Measurements from ENCODE around the gene CNOT11. TPM values are rescaled to one million over a fixed set of nuclear protein-coding genes. Genes with fewer than 3 reads are reported as not detected.

The CNOT11 gene
- total RNA-seq, 2 experiments from 2014 or later = 39.4 to 46.8 TPM

DNA sequence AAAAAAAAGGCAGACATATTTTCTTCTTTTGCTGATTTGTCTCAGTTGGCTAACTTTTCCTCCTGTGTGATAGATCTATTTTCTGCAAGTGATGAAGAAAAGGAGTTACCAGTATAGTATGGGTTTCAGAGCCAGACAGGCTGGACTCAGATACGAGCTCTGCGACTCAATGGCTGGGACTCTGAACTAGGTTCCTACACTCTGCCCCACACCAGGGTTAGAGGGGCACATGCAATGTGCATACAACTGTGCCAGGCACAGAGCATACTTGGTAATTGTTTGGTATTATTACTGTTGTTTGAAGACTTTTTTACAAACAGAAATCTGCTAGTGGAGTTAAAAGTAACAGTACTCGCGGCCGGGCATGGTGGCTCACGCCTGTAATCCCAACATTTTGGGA is 34.0 kb downstream of the CNOT11 start:
- Histone ChIP-seq H3K4me3 (ENCODE audit: low read length) (no peak overlapping the region), H3K27me3 (ENCODE audit: control insufficient read depth in 1 of 2, insufficient read depth in 2 of 2, low read length in 2 of 2) (no peaks in the 10 kb centered on the region), H3K27ac (ENCODE audit: low read depth in 1 of 2, low read length in 2 of 2) (no peak overlapping the region), H3K36me3 (ENCODE audit: insufficient read depth, low read length) (peaks cover 89% of the 10 kb centered on the region), H3K9me3 (ENCODE audit: control insufficient read depth in 1 of 2, insufficient read depth in 1 of 2, low read length in 2 of 2) (no peaks in the 10 kb centered on the region), H3K4me1 (ENCODE audit: insufficient read depth, low read length) (peaks cover 13% of the 10 kb centered on the region)
- no peak for DNase-seq
- POLR2A ChIA-PET = interaction anchor here (0.7 to 1.5 kb wide), 3 partner anchors 13 to 42 kb away, joined by 3 to 6 read pairs (median 3); no protein-coding TSS in a partner anchor
- CTCF ChIA-PET = no interaction called here
- intact Hi-C loops (cut with DNase I, micrococcal nuclease) = no loop called here
- no peak for ATAC-seq (ENCODE audit: poor library complexity)
- Mint-ChIP-seq H3K4me1 (ENCODE audit: low read depth) (peaks cover 50% of the 10 kb centered on the region), H3K36me3 (ENCODE audit: low read depth) (peaks cover 91% of the 10 kb centered on the region), H3K4me3 (no peak overlapping the region), H3K27me3 (no peaks in the 10 kb centered on the region), H3K9me3 (no peaks in the 10 kb centered on the region), H3K27ac (peak overlapping the region; percentile 51)
- TF ChIP-seq, protein P1, sequence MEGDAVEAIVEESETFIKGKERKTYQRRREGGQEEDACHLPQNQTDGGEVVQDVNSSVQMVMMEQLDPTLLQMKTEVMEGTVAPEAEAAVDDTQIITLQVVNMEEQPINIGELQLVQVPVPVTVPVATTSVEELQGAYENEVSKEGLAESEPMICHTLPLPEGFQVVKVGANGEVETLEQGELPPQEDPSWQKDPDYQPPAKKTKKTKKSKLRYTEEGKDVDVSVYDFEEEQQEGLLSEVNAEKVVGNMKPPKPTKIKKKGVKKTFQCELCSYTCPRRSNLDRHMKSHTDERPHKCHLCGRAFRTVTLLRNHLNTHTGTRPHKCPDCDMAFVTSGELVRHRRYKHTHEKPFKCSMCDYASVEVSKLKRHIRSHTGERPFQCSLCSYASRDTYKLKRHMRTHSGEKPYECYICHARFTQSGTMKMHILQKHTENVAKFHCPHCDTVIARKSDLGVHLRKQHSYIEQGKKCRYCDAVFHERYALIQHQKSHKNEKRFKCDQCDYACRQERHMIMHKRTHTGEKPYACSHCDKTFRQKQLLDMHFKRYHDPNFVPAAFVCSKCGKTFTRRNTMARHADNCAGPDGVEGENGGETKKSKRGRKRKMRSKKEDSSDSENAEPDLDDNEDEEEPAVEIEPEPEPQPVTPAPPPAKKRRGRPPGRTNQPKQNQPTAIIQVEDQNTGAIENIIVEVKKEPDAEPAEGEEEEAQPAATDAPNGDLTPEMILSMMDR (IDR thresholded peaks at IDR 0.05) = no peak

DNA sequence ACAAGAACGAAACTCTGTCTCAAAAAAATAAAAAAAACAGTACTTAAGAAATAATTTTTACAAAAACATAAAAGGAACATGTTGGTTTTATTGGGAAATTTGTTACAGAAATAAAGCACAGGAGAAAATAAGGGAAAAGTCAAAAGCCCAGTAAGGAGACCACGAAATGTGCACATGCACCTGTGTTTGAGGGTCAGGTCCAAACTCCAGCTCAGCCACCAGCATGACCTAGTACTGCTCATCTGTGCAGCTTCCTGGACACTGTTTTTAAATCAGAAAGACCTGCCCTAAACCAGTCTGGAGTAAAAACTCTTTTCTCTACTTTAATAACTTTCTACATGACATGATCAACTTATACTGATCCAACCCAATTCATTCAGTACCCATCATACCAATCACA is 34.6 kb downstream of the CNOT11 start:
- TF ChIP-seq, protein P1 (IDR thresholded peaks at IDR 0.05) = no peak
- Mint-ChIP-seq H3K27ac (peak overlapping the region; percentile 51), H3K27me3 (no peaks in the 10 kb centered on the region), H3K4me3 (no peak overlapping the region), H3K36me3 (ENCODE audit: low read depth) (peaks cover 91% of the 10 kb centered on the region), H3K9me3 (no peaks in the 10 kb centered on the region), H3K4me1 (ENCODE audit: low read depth) (peaks cover 44% of the 10 kb centered on the region)
- no peak overlapping the region for H3K4me3 ChIP-seq (ENCODE audit: low read length)
- ChIA-PET CTCF (interaction anchor here (1.2 kb wide), 1 partner anchor 9 kb away, joined by 3 read pairs; no protein-coding TSS in a partner anchor), POLR2A (interaction anchor here (0.7 to 1.5 kb wide), 4 partner anchors 14 to 41 kb away, joined by 3 to 6 read pairs (median 3); partner anchors contain the start of gene RNF149)
- intact Hi-C loops (cut with DNase I, micrococcal nuclease) = no loop called here
- peaks cover 89% of the 10 kb centered on the region for H3K36me3 ChIP-seq (ENCODE audit: insufficient read depth, low read length)
- H3K4me1 ChIP-seq (ENCODE audit: insufficient read depth, low read length) = peaks cover 13% of the 10 kb centered on the region
- H3K9me3 ChIP-seq (ENCODE audit: control insufficient read depth in 1 of 2, insufficient read depth in 1 of 2, low read length in 2 of 2) = no peaks in the 10 kb centered on the region
- H3K27ac ChIP-seq (ENCODE audit: low read depth in 1 of 2, low read length in 2 of 2) = no peak overlapping the region
- no peak for ATAC-seq (ENCODE audit: poor library complexity)
- no peaks in the 10 kb centered on the region for H3K27me3 ChIP-seq (ENCODE audit: control insufficient read depth in 1 of 2, insufficient read depth in 2 of 2, low read length in 2 of 2)
- DNase-seq = no peak

DNA sequence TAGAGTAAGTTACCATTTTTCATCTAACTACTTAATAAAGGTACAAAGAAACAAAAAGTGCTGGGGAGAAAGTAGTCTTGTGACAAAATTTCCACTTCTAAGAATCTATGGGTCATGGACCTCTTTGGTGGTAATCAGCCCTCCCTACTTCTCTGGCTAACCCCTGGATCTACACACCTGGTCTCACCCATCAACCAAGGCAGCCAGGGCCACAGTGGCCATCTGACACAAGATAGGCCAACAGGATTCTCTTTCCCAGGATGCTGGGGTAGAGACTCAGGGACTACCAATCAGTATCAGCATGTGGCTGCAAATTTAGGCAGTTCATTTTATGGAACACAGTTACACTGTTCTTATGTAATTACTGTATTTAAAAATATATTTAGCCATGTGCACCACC is 38.0 kb downstream of the CNOT11 start:
- no peaks in the 10 kb centered on the region for H3K9me3 Mint-ChIP-seq
- Histone ChIP-seq H3K9me3 (ENCODE audit: control insufficient read depth in 1 of 2, insufficient read depth in 1 of 2, low read length in 2 of 2) (no peaks in the 10 kb centered on the region), H3K4me1 (ENCODE audit: insufficient read depth, low read length) (peaks cover 15% of the 10 kb centered on the region), H3K27me3 (ENCODE audit: control insufficient read depth in 1 of 2, insufficient read depth in 2 of 2, low read length in 2 of 2) (no peaks in the 10 kb centered on the region), H3K4me3 (ENCODE audit: low read length) (no peak overlapping the region), H3K27ac (ENCODE audit: low read depth in 1 of 2, low read length in 2 of 2) (no peak overlapping the region), H3K36me3 (ENCODE audit: insufficient read depth, low read length) (peaks cover 83% of the 10 kb centered on the region)
- peaks cover 54% of the 10 kb centered on the region for H3K4me1 Mint-ChIP-seq (ENCODE audit: low read depth)
- peaks cover 88% of the 10 kb centered on the region for H3K36me3 Mint-ChIP-seq (ENCODE audit: low read depth)
- H3K4me3 Mint-ChIP-seq = no peak overlapping the region
- TF ChIP-seq, protein P1 (IDR thresholded peaks at IDR 0.05) = no peak
- no peaks in the 10 kb centered on the region for H3K27me3 Mint-ChIP-seq
- intact Hi-C loops (cut with DNase I, micrococcal nuclease) = no loop called here
- peak overlapping the region; percentile 53 for H3K27ac Mint-ChIP-seq
- POLR2A ChIA-PET = no interaction called here
- CTCF ChIA-PET = no interaction called here
- no peak for ATAC-seq (ENCODE audit: poor library complexity)
- no peak for DNase-seq
